Smooth muscle cell (in vitro differentiated cells): Measurements from ENCODE around the gene DCLK2. TPM values are rescaled to one million over a fixed set of nuclear protein-coding genes. Genes with fewer than 3 reads are reported as not detected.

ENCODE experiments used
- DNase-seq: peaks from one replicate; lab custom pipeline; 2025; ENCODE audit not compliant: unreplicated experiment; lab: John Stamatoyannopoulos, UW
- H2AFZ ChIP-seq: fragments of 200-600 bp; sonication (generic); 2 replicates; pipeline ENCODE4 v1.6.0; 2016; ENCODE audit warnings: antibody characterized with exemption, low read depth, mild to moderate bottlenecking
- H3F3A ChIP-seq: fragments of 200-600 bp; sonication (generic); 2 replicates; pipeline ENCODE4 v1.6.0; 2017; ENCODE audit warnings: antibody characterized with exemption, low read depth
- H3K27ac ChIP-seq: fragments of 200-600 bp; sonication (generic); 2 replicates; pipeline ENCODE4 v1.5.1; 2016; ENCODE audit warnings: low read depth, mild to moderate bottlenecking
- H3K27me3 ChIP-seq: fragments of 200-600 bp; sonication (generic); 2 replicates; pipeline ENCODE4 v1.6.1; 2016; ENCODE audit warnings: low read depth, mild to moderate bottlenecking
- H3K36me3 ChIP-seq: fragments of 200-600 bp; sonication (generic); 2 replicates; pipeline ENCODE4 v1.5.1; 2016; ENCODE audit warnings: low read depth
- H3K4me1 ChIP-seq: fragments of 200-600 bp; sonication (generic); 2 replicates; pipeline ENCODE4 v1.5.1; 2016; ENCODE audit warnings: low read depth
- H3K4me2 ChIP-seq: fragments of 200-600 bp; sonication (generic); 2 replicates; pipeline ENCODE4 v1.6.0; 2016; ENCODE audit warnings: mild to moderate bottlenecking
- H3K4me3 ChIP-seq: fragments of 200-600 bp; sonication (generic); 2 replicates; pipeline ENCODE4 v1.5.1; 2016; ENCODE audit warnings: mild to moderate bottlenecking
- H3K79me2 ChIP-seq: fragments of 200-600 bp; sonication (generic); 2 replicates; pipeline ENCODE4 v1.6.0; 2016; ENCODE audit warnings: low read depth, mild to moderate bottlenecking
- H3K9ac ChIP-seq: fragments of 200-600 bp; sonication (generic); 2 replicates; pipeline ENCODE4 v1.6.0; 2016; ENCODE audit warnings: low read depth
- H3K9me3 ChIP-seq: fragments of 200-600 bp; sonication (generic); replicated peaks from 2 replicates; pipeline ENCODE4 v1.5.1; 2016; ENCODE audit warnings: low read depth
- H4K20me1 ChIP-seq: fragments of 200-600 bp; sonication (generic); 2 replicates; pipeline ENCODE4 v1.6.0; 2016; ENCODE audit warnings: low read depth
- CTCF ChIP-seq: fragments of 200-600 bp; sonication (generic); IDR thresholded peaks from 2 replicates; pipeline ENCODE4 v1.5.1; 2017; ENCODE audit warnings: borderline replicate concordance, mild to moderate bottlenecking, antibody characterized with exemption; ENCODE audit not compliant: insufficient read depth, poor library complexity, severe bottlenecking
- WGBS: methylation state at CpG from one replicate; pipeline ENCODE4 v1.1.7; 2016; ENCODE audit warnings: low lambda C conversion rate; 5-methylcytosine and 5-hydroxymethylcytosine counted together
- polyA plus RNA-seq: library from polyadenylated mRNA; unstranded; fragments of >200 nt; fragmentation: Nextera tagmentation; extraction: Ambion mirVana; gene quantifications from 2 replicates; pipeline ENCODE4 v1.2.1, GENCODE V29; 2016
- small RNA-seq: library from RNA; depleted of rRNA; stranded (forward); fragments of <200 nt; gene quantifications from one replicate; pipeline ENCODE3, GENCODE V24; 2014
- total RNA-seq: library from RNA; depleted of rRNA; stranded (reverse); fragments of >200 nt; gene quantifications from 2 replicates; pipeline ENCODE4 v1.2.3, GENCODE V29; 2014

Gene DCLK2
- total and polyA plus RNA-seq, 2 experiments from 2014 or later: 1.3 to 4.8 TPM

GRCh38 chr4:150305995-150306394, 227.8 kb downstream of the DCLK2 start:
- Histone ChIP-seq H3F3A (no peaks in the 10 kb centered on the region), H4K20me1 (no peaks in the 10 kb centered on the region), H3K9me3 (no peaks in the 10 kb centered on the region), H3K36me3 (no peaks in the 10 kb centered on the region), H3K4me1 (peaks cover 18% of the 10 kb centered on the region), H3K27ac (peak overlapping the region; percentile 37), H3K27me3 (no peaks in the 10 kb centered on the region), H3K79me2 (no peaks in the 10 kb centered on the region), H3K4me3 (no peak overlapping the region), H3K4me2 (peak overlapping the region; percentile 46), H2AFZ (no peak overlapping the region), H3K9ac (peak overlapping the region; percentile 17)
- 11% methylated on average over 2 of the region's 2 CpGs for WGBS
- TF ChIP-seq CTCF: no peak
- DNase-seq: no peak

GRCh38 chr4:150306719-150307118, 228.5 kb downstream of the DCLK2 start:
- Histone ChIP-seq H3K79me2 (no peaks in the 10 kb centered on the region), H3K4me2 (no peak overlapping the region), H3K27ac (no peak overlapping the region), H3K9me3 (no peaks in the 10 kb centered on the region), H3K36me3 (no peaks in the 10 kb centered on the region), H3K9ac (no peak overlapping the region), H3K4me1 (peaks cover 17% of the 10 kb centered on the region), H4K20me1 (no peaks in the 10 kb centered on the region), H3F3A (no peaks in the 10 kb centered on the region), H3K27me3 (no peaks in the 10 kb centered on the region), H2AFZ (no peak overlapping the region), H3K4me3 (no peak overlapping the region)
- TF ChIP-seq CTCF: no peak
- 94% methylated on average over 1 of the region's 1 CpG for WGBS
- no peak for DNase-seq

Small RNA genes within 50 kb of the gene (small RNA-seq; reads per million reads assigned to genes)
- not detected for gene RNU7-194P
